A673 (cell line): ENCODE results near the gene CAMK1D. TPM values are rescaled to one million over a fixed set of nuclear protein-coding genes. Genes with fewer than 3 reads are reported as not detected.

ENCODE experiments used
- BruUV-seq: library from RNA; stranded (reverse); fragments of 400-500 nt; replicated peaks from 2 replicates; lab custom pipeline; 2021; lab: Mats Ljungman, UMichigan
- CTCF ChIA-PET: fragments of 300-600 bp; sonication (Branson Sonifier 250); formaldehyde crosslinking; loops from one replicate; lab custom pipeline; 2022; ENCODE audit warnings: antibody characterized with exemption; lab: Charles Lee
- POLR2A ChIA-PET: fragments of 300-600 bp; sonication (Branson Sonifier 250); formaldehyde crosslinking; loops from one replicate; lab custom pipeline; 2022; ENCODE audit warnings: antibody characterized with exemption; ENCODE audit not compliant: low non-redundant PET; lab: Charles Lee
- DNase-seq: peaks from one replicate; pipeline ENCODE4 v3.0.0-alpha.2; 2015; ENCODE audit warnings: low spot score
- H3K27ac ChIP-seq: fragments of 200-600 bp; sonication (generic); 2 replicates; pipeline ENCODE4 v1.5.1; 2016; ENCODE audit warnings: mixed run types, low read depth, mild to moderate bottlenecking, mixed read lengths, antibody characterized with exemption, low read length; ENCODE audit not compliant: poor library complexity, severe bottlenecking
- H3K27me3 ChIP-seq: fragments of 200-600 bp; sonication (generic); replicated peaks from 2 replicates; pipeline ENCODE4 v1.6.1; 2017; ENCODE audit warnings: mixed run types, low read depth, mild to moderate bottlenecking, mixed read lengths, antibody characterized with exemption, low read length; ENCODE audit not compliant: insufficient read depth, poor library complexity
- H3K36me3 ChIP-seq: fragments of 200-600 bp; sonication (generic); 2 replicates; pipeline ENCODE4 v1.6.1; 2016; ENCODE audit warnings: mixed run types, mild to moderate bottlenecking, mixed read lengths, antibody characterized with exemption, low read length; ENCODE audit not compliant: insufficient read depth, poor library complexity, severe bottlenecking
- H3K4me1 ChIP-seq: fragments of 200-600 bp; sonication (generic); 2 replicates; pipeline ENCODE4 v1.6.1; 2017; ENCODE audit warnings: mixed run types, mild to moderate bottlenecking, mixed read lengths, antibody characterized with exemption, low read length; ENCODE audit not compliant: insufficient read depth, poor library complexity, severe bottlenecking
- H3K4me3 ChIP-seq: fragments of 200-600 bp; sonication (generic); 2 replicates; pipeline ENCODE4 v1.5.1; 2016; ENCODE audit warnings: low read depth, mixed run types, mild to moderate bottlenecking, mixed read lengths, low read length; ENCODE audit not compliant: poor library complexity, severe bottlenecking
- H3K9me3 ChIP-seq: fragments of 200-600 bp; sonication (generic); 2 replicates; pipeline ENCODE4 v1.6.1; 2016; ENCODE audit warnings: mixed run types, low read depth, mild to moderate bottlenecking, mixed read lengths, antibody characterized with exemption, low read length; ENCODE audit not compliant: poor library complexity, severe bottlenecking
- CTCF ChIP-seq: fragments of 300-800, 200-600 bp; sonication (generic); conservative IDR thresholded peaks from 2 replicates; pipeline ENCODE4 v1.5.1; 2017; ENCODE audit warnings: low read depth, mild to moderate bottlenecking, antibody characterized with exemption, low read length, moderate library complexity, mixed read lengths
- EZH2 ChIP-seq: fragments of 200-600 bp; sonication (generic); IDR thresholded peaks from 2 replicates; pipeline ENCODE4 v1.6.1; 2017; ENCODE audit warnings: borderline replicate concordance, low read depth, mild to moderate bottlenecking, mixed read lengths, antibody characterized with exemption, low read length; ENCODE audit not compliant: poor library complexity, severe bottlenecking
- intact Hi-C: fragments of 100-400 bp; cut with micrococcal nuclease; formaldehyde crosslinking; loops from one replicate; pipeline ENCODE4 v1.10.0; 2022; ENCODE audit not compliant: unreplicated experiment
- total RNA-seq: library from RNA; stranded (reverse); gene quantifications from 2 replicates; pipeline ENCODE4 v1.2.3, GENCODE V29; 2021

Gene CAMK1D
- total RNA-seq, 1 experiment from 2014 or later = 23.7 TPM

GRCh38 chr10:12726971-12727831 lies 377.9 kb downstream of the CAMK1D start:
- no TSS peak for BruUV-seq
- no peaks in the 10 kb centered on the region for H3K27me3 ChIP-seq
- ChIA-PET POLR2A (no interaction called here), CTCF (no interaction called here)
- no peaks in the 10 kb centered on the region for H3K4me1 ChIP-seq
- intact Hi-C loops = no loop called here
- no peak for DNase-seq
- H3K36me3 ChIP-seq = no peaks in the 10 kb centered on the region
- H3K27ac ChIP-seq = no peak overlapping the region
- no peak overlapping the region for H3K4me3 ChIP-seq
- H3K9me3 ChIP-seq = no peaks in the 10 kb centered on the region
- no peak for TF ChIP-seq CTCF
- no peak for TF ChIP-seq EZH2

GRCh38 chr10:12727832-12728215 lies 378.5 kb downstream of the CAMK1D start:
- CTCF ChIA-PET = no interaction called here
- Histone ChIP-seq H3K4me3 (no peak overlapping the region), H3K27ac (no peak overlapping the region), H3K27me3 (no peaks in the 10 kb centered on the region), H3K36me3 (no peaks in the 10 kb centered on the region), H3K9me3 (no peaks in the 10 kb centered on the region), H3K4me1 (no peaks in the 10 kb centered on the region)
- intact Hi-C loops = no loop called here
- no peak for DNase-seq
- TF ChIP-seq CTCF (no peak), EZH2 (no peak)
- POLR2A ChIA-PET = no interaction called here
- BruUV-seq = no TSS peak

- Histone ChIP-seq H3K27me3 (no peaks in the 10 kb centered on the region), H3K27ac (no peak overlapping the region), H3K9me3 (no peaks in the 10 kb centered on the region), H3K4me3 (no peak overlapping the region), H3K4me1 (peaks cover 4% of the 10 kb centered on the region), H3K36me3 (no peaks in the 10 kb centered on the region)
- TF ChIP-seq CTCF = no peak
- TF ChIP-seq EZH2 = no peak
- no TSS peak for BruUV-seq
- ChIA-PET CTCF (no interaction called here), POLR2A (no interaction called here)
- no peak for DNase-seq
- intact Hi-C loops = no loop called here
Observed at GRCh38 chr10:12728494-12728893, 379.1 kb downstream of the CAMK1D start.
